GM08714 (cell line): ENCODE data around the gene NUDT14.

Experiments
- H3K4me3 ChIP-seq: fragments of 200-500 bp; sonication (Bioruptor generic); 2 replicates; pipeline ENCODE4 v1.5.1; 2014; ENCODE audit warnings: mild to moderate bottlenecking, low read length, inconsistent platforms
- ZNF274 ChIP-seq: IDR thresholded peaks from 2 replicates; pipeline ENCODE4 v1.6.1; 2012; ENCODE audit warnings: mild to moderate bottlenecking, low read depth, low read length

The NUDT14 gene

DNA sequence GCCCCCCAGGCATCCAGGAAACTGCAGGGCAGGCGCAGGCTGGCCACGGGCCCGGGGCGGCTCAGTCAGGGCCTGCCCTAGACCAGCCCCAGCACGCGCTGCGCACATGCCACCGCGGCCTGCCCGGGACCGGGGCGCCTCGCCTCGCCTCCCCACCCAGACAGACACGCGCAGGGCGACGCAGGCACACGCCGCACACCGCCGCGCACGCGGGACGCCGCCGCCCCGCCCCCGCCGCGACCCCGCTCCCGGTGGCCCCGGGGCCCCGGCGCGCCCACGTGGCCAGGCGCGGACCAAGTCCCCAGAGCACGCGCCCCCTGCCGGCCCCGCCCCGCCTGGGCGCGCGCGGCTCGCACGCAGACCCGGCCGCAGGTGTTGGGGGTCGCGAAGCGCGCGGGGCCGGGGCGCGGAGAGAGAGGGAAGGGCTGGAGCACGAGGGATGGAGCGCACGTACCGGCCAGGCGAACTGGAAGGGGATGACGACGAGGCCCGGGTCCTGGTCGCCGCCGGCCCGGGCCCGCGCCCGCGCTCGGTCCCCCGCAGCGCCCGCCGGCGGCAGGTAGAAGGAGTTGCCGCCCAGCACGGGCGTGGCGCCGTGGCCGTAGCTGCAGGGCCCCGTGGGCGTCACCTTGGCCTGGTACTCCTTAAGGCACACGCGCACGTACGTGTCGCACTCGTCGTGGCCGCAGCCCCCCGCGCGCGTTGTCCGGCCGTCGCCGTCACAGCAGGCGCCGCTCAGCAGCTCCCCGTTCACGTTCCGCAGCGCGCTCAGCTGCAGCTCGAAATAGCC lies 13.6 kb downstream of the NUDT14 start:
- H3K4me3 ChIP-seq, result peak overlapping the region; percentile 7; the same call in 1 of the 2 replicates

DNA sequence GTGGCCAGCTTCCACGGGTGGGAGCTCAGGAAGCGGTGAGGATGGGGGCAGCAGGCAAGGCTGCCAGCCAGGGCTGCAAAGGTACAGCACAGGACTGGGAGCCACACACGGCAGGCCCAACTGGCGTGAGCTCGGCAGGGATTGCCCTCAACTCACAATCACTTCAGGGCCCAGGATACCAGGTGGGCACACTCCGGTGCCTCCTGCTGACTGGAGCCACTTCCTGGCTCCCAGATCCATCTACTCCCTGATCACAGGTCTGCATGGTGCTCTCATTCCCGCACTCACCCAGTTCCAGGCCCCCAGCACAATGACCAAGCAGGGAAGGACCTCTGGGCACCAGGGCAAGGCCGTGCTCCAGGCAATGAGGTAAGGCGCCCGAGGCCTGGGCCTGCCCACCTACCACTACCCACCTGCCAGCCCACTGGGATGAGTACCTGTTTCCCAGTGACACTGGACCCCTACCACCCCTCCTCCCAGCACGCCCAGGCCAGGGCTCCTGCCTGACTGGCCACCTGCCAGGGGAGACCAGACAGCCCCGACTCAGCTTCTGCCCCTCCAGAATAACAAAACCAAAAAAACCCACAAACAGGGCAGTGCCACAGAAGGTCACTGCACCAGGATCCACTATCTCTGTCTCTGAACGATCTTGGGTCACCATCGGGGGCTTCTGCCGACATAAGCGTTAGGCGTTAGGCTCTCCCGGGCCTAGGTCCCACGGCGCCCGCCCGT lies 14.4 kb downstream of the NUDT14 start:
- H3K4me3 ChIP-seq, result no peak overlapping the region
- TF ChIP-seq ZNF274, result no peak

More for the DNA sequence above, 13.6 kb downstream of the NUDT14 start:
- no peak for TF ChIP-seq ZNF274

- no peak for TF ChIP-seq ZNF274
- H3K4me3 ChIP-seq, result no peak overlapping the region
Measured at GRCh38 chr14:105165761-105166485, 15.2 kb downstream of the NUDT14 start.

GRCh38 chr14:105165134-105165704 lies 15.9 kb downstream of the NUDT14 start:
- no peak overlapping the region for H3K4me3 ChIP-seq
- TF ChIP-seq ZNF274, result no peak

DNA sequence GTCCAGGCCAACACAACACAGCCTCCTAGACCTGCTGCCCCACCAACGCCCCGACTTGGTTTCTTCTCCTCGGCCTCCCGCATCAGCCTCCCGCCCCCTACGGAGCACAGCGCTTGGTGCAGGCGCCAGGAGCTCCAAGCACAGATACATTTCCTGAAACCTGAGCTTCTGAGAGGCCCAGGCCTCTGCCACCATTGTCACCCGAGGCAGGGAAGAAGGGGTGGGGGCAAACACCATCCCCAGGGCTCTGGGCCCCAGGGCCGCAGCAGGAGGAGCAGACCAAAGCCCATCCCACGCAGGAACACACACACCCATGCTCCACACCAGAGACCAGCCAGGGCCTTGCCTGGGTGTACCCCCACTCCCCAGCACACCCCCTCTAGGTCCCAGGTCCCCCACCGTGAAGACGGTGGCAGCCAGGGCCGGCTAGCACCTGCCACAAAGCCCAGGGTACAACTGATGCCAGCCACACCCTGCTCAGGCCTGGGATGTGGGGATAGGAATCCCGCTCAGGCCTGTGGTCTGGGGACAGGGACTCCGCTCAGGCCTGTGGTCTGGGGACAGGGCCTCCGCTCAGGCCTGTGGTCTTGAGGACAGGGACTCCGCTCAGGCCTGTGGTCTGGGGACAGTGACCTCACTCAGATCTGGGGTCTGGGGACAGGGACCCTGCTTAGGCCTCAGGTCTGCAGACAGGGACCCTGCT lies 17.9 kb downstream of the NUDT14 start:
- TF ChIP-seq ZNF274, result no peak
- H3K4me3 ChIP-seq, result no peak overlapping the region

DNA sequence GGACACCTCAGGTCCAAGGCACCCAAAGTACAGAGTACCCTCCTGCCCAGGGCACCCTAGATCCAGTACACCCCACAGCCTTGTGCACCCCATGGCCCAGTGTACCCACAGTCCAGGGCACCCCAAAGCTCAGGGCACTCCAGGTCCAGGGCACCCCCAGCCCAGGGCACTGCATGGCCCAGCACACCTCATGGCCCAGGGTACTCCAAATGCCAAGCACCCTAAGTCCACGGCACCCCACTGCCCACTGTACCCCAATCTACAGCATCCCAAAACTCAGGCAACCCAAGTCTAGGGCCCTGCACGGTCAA lies 18.5 kb downstream of the NUDT14 start:
- no peak overlapping the region for H3K4me3 ChIP-seq
- no peak for TF ChIP-seq ZNF274

DNA sequence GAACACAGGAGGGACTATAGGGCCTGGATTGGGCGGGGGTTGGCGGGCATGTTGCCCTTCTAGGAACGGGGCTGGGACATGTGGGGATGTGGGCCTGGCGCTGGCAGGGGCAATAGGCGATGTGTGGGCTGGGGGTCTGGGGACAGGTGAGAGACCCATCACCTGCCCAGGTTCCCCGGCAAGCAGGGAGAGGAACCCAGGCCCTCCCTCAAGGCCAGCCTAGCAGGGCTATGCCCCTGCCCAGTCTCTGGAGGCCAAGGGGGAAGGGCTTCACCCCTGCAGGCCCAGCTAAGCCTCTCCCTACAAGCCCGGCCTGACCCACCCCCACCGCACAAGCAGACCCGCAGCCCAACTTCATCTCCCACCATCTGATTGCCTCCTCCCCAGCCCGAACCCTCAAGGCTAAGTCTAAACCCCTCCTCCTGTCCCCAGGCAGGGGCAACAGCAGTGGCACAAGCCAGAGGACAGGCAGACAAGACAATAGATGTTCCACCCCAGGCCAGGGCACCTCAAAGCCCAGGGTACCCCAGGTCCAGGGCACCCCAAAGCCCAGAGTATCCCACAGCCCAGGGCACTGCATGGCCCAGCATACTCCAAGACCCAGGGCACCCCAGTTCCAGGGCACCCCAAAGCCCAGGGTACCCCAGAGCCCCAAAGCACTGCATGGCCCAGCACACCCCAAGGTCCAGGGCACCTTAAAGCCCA lies 19.0 kb downstream of the NUDT14 start:
- TF ChIP-seq ZNF274, result no peak
- no peak overlapping the region for H3K4me3 ChIP-seq

- H3K4me3 ChIP-seq, result no peak overlapping the region
- no peak for TF ChIP-seq ZNF274
Measured at GRCh38 chr14:105161309-105161708, 19.8 kb downstream of the NUDT14 start.

GRCh38 chr14:105160776-105161175 lies 20.3 kb downstream of the NUDT14 start:
- no peak overlapping the region for H3K4me3 ChIP-seq
- no peak for TF ChIP-seq ZNF274

GRCh38 chr14:105159344-105159743 lies 21.8 kb downstream of the NUDT14 start:
- no peak for TF ChIP-seq ZNF274
- H3K4me3 ChIP-seq, result no peak overlapping the region

GRCh38 chr14:105158794-105159193 lies 22.3 kb downstream of the NUDT14 start:
- no peak overlapping the region for H3K4me3 ChIP-seq
- TF ChIP-seq ZNF274, result no peak

DNA sequence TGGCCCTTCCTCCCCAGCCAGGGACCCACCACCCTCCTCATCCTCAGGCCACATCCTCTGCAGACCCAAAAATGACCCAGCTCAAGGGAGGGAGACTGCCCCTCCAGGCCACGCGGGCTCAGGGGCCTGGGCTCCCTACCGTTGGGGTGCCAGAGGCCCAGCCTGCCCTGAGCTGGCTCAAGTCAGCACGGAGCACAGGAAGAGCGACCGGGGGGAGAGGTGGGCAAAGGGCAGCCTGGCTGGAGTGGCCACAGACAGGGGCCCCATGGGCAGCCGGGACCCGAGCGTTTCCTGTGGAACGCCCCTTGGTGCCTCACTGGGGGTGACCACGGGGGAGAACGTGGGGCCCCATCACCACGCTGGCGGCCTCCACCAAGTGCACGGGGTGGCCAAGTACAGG lies 23.2 kb downstream of the NUDT14 start:
- no peak overlapping the region for H3K4me3 ChIP-seq
- no peak for TF ChIP-seq ZNF274

- TF ChIP-seq ZNF274, result no peak
- no peak overlapping the region for H3K4me3 ChIP-seq
Measured at GRCh38 chr14:105156414-105157375, 24.4 kb downstream of the NUDT14 start.
